Endothelial cell of umbilical vein (primary cell): ENCODE measurements around the gene ATG13. TPM values are rescaled to one million over a fixed set of nuclear protein-coding genes. Genes with fewer than 3 reads are reported as not detected.

Source experiments
- BruUV-seq: library from RNA; stranded (reverse); fragments of 400-500 nt; replicated peaks from 2 replicates; lab custom pipeline; 2021; lab: Mats Ljungman, UMichigan
- CTCF ChIA-PET: fragments of 300-600, 350-600 bp; sonication (Branson Sonifier 250); formaldehyde crosslinking; loops from one replicate; lab custom pipeline; 2021; ENCODE audit warnings: antibody characterized with exemption, inconsistent platforms; lab: Charles Lee
- POLR2A ChIA-PET: fragments of 300-600, 350-600 bp; sonication (Branson Sonifier 250); formaldehyde crosslinking; loops from one replicate; lab custom pipeline; 2021; ENCODE audit warnings: antibody characterized with exemption, inconsistent platforms; lab: Charles Lee
- DNase-seq: peaks from one replicate; pipeline ENCODE4 v3.0.0-alpha.2; 2011; ENCODE audit warnings: low read depth, low spot score
- FAIRE-seq: peaks from 2 replicates; lab custom pipeline; 2011; peaks lifted over from hg19 to GRCh38; lab: Jason Lieb, UNC
- H2AFZ ChIP-seq: 2 replicates; pipeline ENCODE4 v1.6.0; 2012; ENCODE audit warnings: low read depth, low read length, control low read depth, inconsistent platforms
- H3K27ac ChIP-seq: 2 replicates; pipeline ENCODE4 v1.5.1; 2011; ENCODE audit warnings: low read depth, mild to moderate bottlenecking, control low read depth, low read length, moderate library complexity; ENCODE audit not compliant: insufficient read depth
- H3K27me3 ChIP-seq, 2 experiments: 2 replicates each; pipeline versions ENCODE4 v1.6.0 to v1.6.1; 2011; ENCODE audit warnings: low read length in 2 of 2, mixed read lengths in 1 of 2; ENCODE audit not compliant: control insufficient read depth in 2 of 2, insufficient read depth in 2 of 2
- H3K36me3 ChIP-seq, 2 experiments: 2 replicates in 1 of 2; 3 replicates in 1 of 2; pipeline ENCODE4 v1.5.1; 2011; ENCODE audit warnings: low read length in 2 of 2, mild to moderate bottlenecking in 1 of 2, moderate library complexity in 1 of 2; ENCODE audit not compliant: control insufficient read depth in 2 of 2, insufficient read depth in 2 of 2; ENCODE audit errors: extremely low read depth in 1 of 2
- H3K4me1 ChIP-seq: 3 replicates; pipeline ENCODE4 v1.5.1; 2011; ENCODE audit warnings: mild to moderate bottlenecking, low read length; ENCODE audit not compliant: control insufficient read depth, insufficient read depth; ENCODE audit errors: extremely low read depth
- H3K4me2 ChIP-seq: 2 replicates; pipeline ENCODE4 v1.6.1; 2011; ENCODE audit warnings: low read length, control low read depth, mixed read lengths; ENCODE audit not compliant: insufficient read depth
- H3K4me3 ChIP-seq, 3 experiments: fragments of 200-600 bp in 1 of 3; sonication (generic), shearing (Covaris generic) in 1 of 3; replicated peaks in 1 of 3; 2 replicates each; pipeline ENCODE4 v1.5.1; 2011 to 2016; ENCODE audit warnings: control low read depth in 3 of 3, low read length in 3 of 3, mild to moderate bottlenecking in 2 of 3, inconsistent platforms in 1 of 3, low read depth in 1 of 3, moderate library complexity in 1 of 3; ENCODE audit not compliant: insufficient read depth in 1 of 3
- H3K79me2 ChIP-seq: 2 replicates; pipeline ENCODE4 v1.6.0; 2012; ENCODE audit warnings: low read length, inconsistent platforms; ENCODE audit not compliant: control insufficient read depth, insufficient read depth
- H3K9ac ChIP-seq: replicated peaks from 2 replicates; pipeline ENCODE3; 2011; ENCODE audit warnings: low read length, control low read depth; ENCODE audit not compliant: insufficient read depth; ENCODE audit errors: extremely low read depth
- H3K9me1 ChIP-seq: replicated peaks from 3 replicates; pipeline ENCODE4 v1.6.0; 2011; ENCODE audit warnings: mild to moderate bottlenecking, low read length; ENCODE audit not compliant: control insufficient read depth, insufficient read depth; ENCODE audit errors: extremely low read depth
- H3K9me3 ChIP-seq: replicated peaks from 2 replicates; pipeline ENCODE4 v1.5.1; 2012; ENCODE audit warnings: low read length, inconsistent platforms; ENCODE audit not compliant: control insufficient read depth, insufficient read depth
- H4K20me1 ChIP-seq: replicated peaks from 2 replicates; pipeline ENCODE3; 2011; ENCODE audit warnings: mild to moderate bottlenecking, low read length; ENCODE audit not compliant: control insufficient read depth, insufficient read depth; ENCODE audit errors: extremely low read depth
- CTCF ChIP-seq, 2 donors: IDR thresholded peaks; 1 replicate in 1 of 2; 2 replicates in 1 of 2; pipeline ENCODE4 v1.5.1; 2011; ENCODE audit warnings: low read length in 2 of 2, mild to moderate bottlenecking in 2 of 2, moderate library complexity in 2 of 2, control low read depth in 1 of 2, inconsistent platforms in 1 of 2, low read depth in 1 of 2; ENCODE audit not compliant: insufficient read depth in 1 of 2; ENCODE audit errors: extremely low read depth in 1 of 2
- GATA2 ChIP-seq: IDR thresholded peaks from 2 replicates; pipeline ENCODE4 v1.7.0; 2011; ENCODE audit warnings: low read depth, mild to moderate bottlenecking, moderate library complexity, mixed read lengths, low read length; ENCODE audit not compliant: insufficient read length, insufficient read depth
- JUN ChIP-seq: IDR thresholded peaks from 2 replicates; pipeline ENCODE4 v1.6.1; 2011; ENCODE audit warnings: borderline replicate concordance, low read depth; ENCODE audit not compliant: insufficient read length, insufficient read depth
- POLR2AphosphoS5 ChIP-seq: IDR thresholded peaks from 2 replicates; pipeline ENCODE4 v1.6.1; 2012; ENCODE audit warnings: low read depth, mild to moderate bottlenecking, control low read depth, low read length, moderate library complexity; ENCODE audit not compliant: insufficient read depth
- dilution Hi-C: fragments of 300-500 bp; cut with MboI; formaldehyde crosslinking; loops from one replicate; pipeline ENCODE4 v1.15.0; 2019; ENCODE audit warnings: low sequenced_read_pairs; ENCODE audit not compliant: extremely low pct_ligation_motif_present
- intact Hi-C: fragments of 100-400 bp; cut with micrococcal nuclease; formaldehyde crosslinking; loops from one replicate; pipeline ENCODE4 v1.10.0; 2022
- polyA plus RNA-seq, 4 experiments: library from polyadenylated mRNA; depleted of rRNA in 3 of 4; stranded (reverse) in 3 of 4; unstranded in 1 of 4; fragments of >200 nt; gene quantifications; 2 replicates each; pipeline versions ENCODE4 v1.2.1 to v1.2.3, GENCODE V29; 2011 to 2012; ENCODE audit warnings: missing spikeins in 1 of 4
- total RNA-seq: library from RNA; stranded (reverse); gene quantifications from 2 replicates; pipeline ENCODE4 v1.2.3, GENCODE V29; 2021
- TF ChIP-seq, protein P1 (sequence below): IDR thresholded peaks from 2 replicates; pipeline ENCODE4 v1.6.1; 2011; ENCODE audit not compliant: insufficient read depth, insufficient read length

Gene ATG13
- total and polyA plus RNA-seq, 2 donors (not counting 3 experiments of a cell fraction or from before 2014, with no cell fraction given): 60.1 to 66.5 TPM

DNA sequence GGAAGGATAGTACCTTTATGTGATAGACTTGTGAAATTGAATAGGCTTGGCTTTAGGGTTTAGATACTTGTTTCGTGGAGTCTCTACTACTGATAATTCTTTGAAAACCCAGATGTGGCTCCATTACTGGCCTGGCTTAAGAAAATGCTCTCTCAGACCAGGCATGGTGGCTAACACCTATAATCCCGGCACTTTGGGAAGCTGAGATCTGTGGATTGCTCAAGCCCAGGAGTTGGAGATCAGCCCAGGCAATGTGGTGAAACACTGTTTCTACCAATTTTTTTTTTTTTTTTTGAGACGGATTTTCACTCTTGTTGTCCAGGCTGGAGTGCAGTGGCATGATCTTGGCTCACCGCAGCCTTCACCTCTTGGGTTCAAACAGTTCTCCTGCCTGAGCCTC, 40.9 kb downstream of the ATG13 start:
- no peak for DNase-seq
- no TSS peak for BruUV-seq
- Histone ChIP-seq H3K4me1 (peaks cover under 1% of the 10 kb centered on the region), H3K27me3 (no peaks in the 10 kb centered on the region), H4K20me1 (no peaks in the 10 kb centered on the region), H3K9me1 (no peaks in the 10 kb centered on the region), H3K4me2 (no peak overlapping the region), H3K9me3 (no peaks in the 10 kb centered on the region), H3K79me2 (no peaks in the 10 kb centered on the region), H3K27ac (no peak overlapping the region), H3K4me3 (no peak overlapping the region), H3K36me3 (peaks cover 12 to 21% of the 10 kb centered on the region in 2 experiments), H2AFZ (no peak overlapping the region), H3K9ac (no peak overlapping the region)
- ChIA-PET CTCF (no interaction called here), POLR2A (no interaction called here)
- intact Hi-C loops (no loop called here), dilution Hi-C loops (no loop called here)
- no peak for FAIRE-seq
- TF ChIP-seq CTCF (IDR thresholded peaks at IDR 0.05; ENCODE audit: extremely low read depth in 1 of 2, insufficient read depth in 1 of 2, low read depth in 1 of 2, low read length in 2 of 2) (no peak), JUN (no peak), GATA2 (no peak), POLR2AphosphoS5 (no peak)
- TF ChIP-seq, protein P1, sequence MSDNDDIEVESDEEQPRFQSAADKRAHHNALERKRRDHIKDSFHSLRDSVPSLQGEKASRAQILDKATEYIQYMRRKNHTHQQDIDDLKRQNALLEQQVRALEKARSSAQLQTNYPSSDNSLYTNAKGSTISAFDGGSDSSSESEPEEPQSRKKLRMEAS: no peak
